Measurements from ENCODE around the gene SCRT2. TPM values are rescaled to one million over a fixed set of nuclear protein-coding genes. Genes with fewer than 3 reads are reported as not detected.

The SCRT2 gene
- total and polyA plus RNA-seq, 2 of the 4 experiments (the other 2 are of a cell fraction), result not detected

DNA sequence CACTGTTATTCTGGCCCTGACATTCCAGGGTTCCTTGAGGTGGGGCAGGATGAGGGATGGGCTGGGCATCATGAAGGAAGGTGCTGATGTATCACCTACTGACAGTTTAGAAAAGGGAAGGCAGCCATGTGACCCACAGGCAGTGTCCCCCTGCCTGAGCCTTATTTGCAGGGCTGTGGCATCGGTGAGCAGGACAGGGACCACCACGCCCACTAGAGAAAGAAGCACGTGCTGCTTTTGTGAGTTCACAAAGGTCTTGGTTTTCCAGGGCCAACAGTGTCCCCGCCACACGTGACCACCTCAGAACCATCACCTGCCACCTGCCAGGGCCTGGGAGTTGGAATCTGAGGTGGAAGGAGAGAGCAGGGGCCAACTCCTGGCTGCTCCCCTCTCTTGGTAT, 43.5 kb upstream of the SCRT2 start:
- Histone ChIP-seq H3K9me3 (ENCODE audit: control insufficient read depth, insufficient read depth, low read length) (no peaks in the 10 kb centered on the region), H3K9me1 (ENCODE audit: insufficient read depth, low read length) (no peaks in the 10 kb centered on the region), H4K20me1 (ENCODE audit: insufficient read depth, low read length) (no peaks in the 10 kb centered on the region; the same call in 1 of the 2 replicates), H2BK20ac (ENCODE audit: low read depth, low read length) (no peak overlapping the region), H3K79me1 (ENCODE audit: low read depth in 1 of 2, low read length in 2 of 2) (no peaks in the 10 kb centered on the region), H2BK120ac (ENCODE audit: low read depth, low read length) (no peak overlapping the region), H3K23ac (ENCODE audit: low read depth, low read length) (no peak overlapping the region), H3K4me1 (ENCODE audit: control insufficient read depth, insufficient read depth, low read length) (no peaks in the 10 kb centered on the region), H2BK15ac (ENCODE audit: low read depth, low read length) (no peak overlapping the region), H3K27ac (ENCODE audit: insufficient read depth, low read length) (no peak overlapping the region), H3K4me3 (ENCODE audit: insufficient read depth, low read depth, low read length) (no peak overlapping the region), H3K56ac (ENCODE audit: extremely low read depth, insufficient read depth, low read length) (no peak overlapping the region), H3K14ac (replicated peaks; ENCODE audit: low read depth, low read length) (no peak overlapping the region), H3K4ac (ENCODE audit: low read depth, low read length) (no peak overlapping the region), H2AK9ac (replicated peaks; ENCODE audit: low read depth, low read length, poor library complexity) (no peak overlapping the region), H3K27me3 (ENCODE audit: control insufficient read depth, insufficient read depth, low read length) (peaks cover 27% of the 10 kb centered on the region), H2BK5ac (ENCODE audit: low read depth, low read length, poor library complexity, severe bottlenecking) (no peak overlapping the region), H4K5ac (ENCODE audit: low read depth, low read length) (no peak overlapping the region), H4K8ac (ENCODE audit: low read depth in 2 of 2, low read length in 2 of 2) (no peak overlapping the region), H3K4me2 (ENCODE audit: low read depth, low read length) (no peak overlapping the region), H3K36me3 (ENCODE audit: control insufficient read depth, insufficient read depth, low read length) (no peaks in the 10 kb centered on the region), H3K18ac (ENCODE audit: low read depth, low read length) (no peak overlapping the region), H2AFZ (replicated peaks; ENCODE audit: low read length, poor library complexity) (no peak overlapping the region), H2AK5ac (ENCODE audit: low read depth, low read length) (no peak overlapping the region), H4K91ac (ENCODE audit: insufficient read depth, low read depth, low read length) (no peak overlapping the region), H3K9ac (ENCODE audit: low read depth, low read length) (no peak overlapping the region)
- no TSS peak for BruUV-seq (replicated peaks)
- POLR2A ChIA-PET (ENCODE audit: unreplicated experiment), result no interaction called here
- in situ Hi-C loops (cut with MboI; ENCODE audit: low sequenced_read_pairs) (no loop called here), dilution Hi-C loops (cut with HindIII; ENCODE audit: low sequenced_read_pairs, unreplicated experiment) (no loop called here), intact Hi-C loops (cut with micrococcal nuclease) (no loop called here)
- DNase-seq (no peak), ATAC-seq (ENCODE audit: low read depth) (no peak)
- TF ChIP-seq MAFK (IDR thresholded peaks at IDR 0.05; ENCODE audit: low read depth, low read length), result no peak
- no peak for TF ChIP-seq FOS (IDR thresholded peaks at IDR 0.05; ENCODE audit: low read depth, low read length)
- TF ChIP-seq, protein P1, sequence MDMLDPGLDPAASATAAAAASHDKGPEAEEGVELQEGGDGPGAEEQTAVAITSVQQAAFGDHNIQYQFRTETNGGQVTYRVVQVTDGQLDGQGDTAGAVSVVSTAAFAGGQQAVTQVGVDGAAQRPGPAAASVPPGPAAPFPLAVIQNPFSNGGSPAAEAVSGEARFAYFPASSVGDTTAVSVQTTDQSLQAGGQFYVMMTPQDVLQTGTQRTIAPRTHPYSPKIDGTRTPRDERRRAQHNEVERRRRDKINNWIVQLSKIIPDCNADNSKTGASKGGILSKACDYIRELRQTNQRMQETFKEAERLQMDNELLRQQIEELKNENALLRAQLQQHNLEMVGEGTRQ (IDR thresholded peaks at IDR 0.05; ENCODE audit: low read depth, low read length), result no peak
- TF ChIP-seq CHD1 (IDR thresholded peaks at IDR 0.05; ENCODE audit: low read depth, low read length), result no peak
- no peak for TF ChIP-seq POLR2A (IDR thresholded peaks at IDR 0.05; ENCODE audit: low read depth, low read length)
- no peak for TF ChIP-seq MXI1 (IDR thresholded peaks at IDR 0.05; ENCODE audit: borderline replicate concordance, low read depth, low read length)
- TF ChIP-seq RAD21 (IDR thresholded peaks at IDR 0.05; ENCODE audit: low read length), result no peak
- TF ChIP-seq MAZ (IDR thresholded peaks at IDR 0.05; ENCODE audit: borderline replicate concordance, low read depth, low read length), result no peak
- WGBS, 2 experiments (ENCODE audit: extremely low coverage in 2 of 2, insufficient read length in 1 of 2), result 70% methylated on average over 2 of the region's 5 CpGs; no CpG with 5 or more reads in 1 of the 2 experiments
- CTCF ChIA-PET, result interaction anchor here (0.7 to 1.1 kb wide), 2 partner anchors 10 to 16 kb away, joined by 3 read pairs; no protein-coding TSS in a partner anchor
